Measurements from ENCODE around the gene TANC1. TPM values are rescaled to one million over a fixed set of nuclear protein-coding genes. Genes with fewer than 3 reads are reported as not detected.

The TANC1 gene
- total and polyA plus RNA-seq, 2 experiments from 2014 or later = 22.1 to 34.8 TPM

DNA sequence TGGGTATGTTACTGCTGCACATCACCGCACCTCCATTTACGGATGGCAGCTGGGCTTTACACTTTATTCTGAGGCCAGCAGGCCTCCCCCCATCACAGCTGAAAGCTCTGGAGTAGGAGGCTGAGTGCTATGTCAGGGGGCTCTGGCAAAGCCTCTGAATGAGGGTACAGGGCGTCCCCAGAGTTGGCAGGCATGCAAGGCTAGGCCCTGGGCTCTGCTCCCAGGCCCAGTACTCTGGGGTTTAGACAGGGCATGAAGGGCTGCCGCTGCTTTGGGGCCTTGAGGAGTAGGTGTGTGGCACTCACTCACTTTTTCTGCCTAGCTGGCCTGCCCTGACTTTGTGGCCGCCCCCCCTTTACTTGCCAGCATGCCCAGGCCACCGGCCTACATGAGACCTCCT, 227.3 kb downstream of the TANC1 start:
- Histone ChIP-seq H3K9me3 (ENCODE audit: low read depth) (no peaks in the 10 kb centered on the region), H3K27me3 (no peaks in the 10 kb centered on the region), H3K27ac (no peak overlapping the region), H3K36me3 (peaks cover 26% of the 10 kb centered on the region), H3K4me3 (no peak overlapping the region), H3K4me1 (ENCODE audit: low read depth) (peaks cover 15% of the 10 kb centered on the region)
- DNase-seq (ENCODE audit: low read depth in 1 of 2, low spot score in 1 of 2) = no peak
- TF ChIP-seq, protein P1, sequence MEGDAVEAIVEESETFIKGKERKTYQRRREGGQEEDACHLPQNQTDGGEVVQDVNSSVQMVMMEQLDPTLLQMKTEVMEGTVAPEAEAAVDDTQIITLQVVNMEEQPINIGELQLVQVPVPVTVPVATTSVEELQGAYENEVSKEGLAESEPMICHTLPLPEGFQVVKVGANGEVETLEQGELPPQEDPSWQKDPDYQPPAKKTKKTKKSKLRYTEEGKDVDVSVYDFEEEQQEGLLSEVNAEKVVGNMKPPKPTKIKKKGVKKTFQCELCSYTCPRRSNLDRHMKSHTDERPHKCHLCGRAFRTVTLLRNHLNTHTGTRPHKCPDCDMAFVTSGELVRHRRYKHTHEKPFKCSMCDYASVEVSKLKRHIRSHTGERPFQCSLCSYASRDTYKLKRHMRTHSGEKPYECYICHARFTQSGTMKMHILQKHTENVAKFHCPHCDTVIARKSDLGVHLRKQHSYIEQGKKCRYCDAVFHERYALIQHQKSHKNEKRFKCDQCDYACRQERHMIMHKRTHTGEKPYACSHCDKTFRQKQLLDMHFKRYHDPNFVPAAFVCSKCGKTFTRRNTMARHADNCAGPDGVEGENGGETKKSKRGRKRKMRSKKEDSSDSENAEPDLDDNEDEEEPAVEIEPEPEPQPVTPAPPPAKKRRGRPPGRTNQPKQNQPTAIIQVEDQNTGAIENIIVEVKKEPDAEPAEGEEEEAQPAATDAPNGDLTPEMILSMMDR (IDR thresholded peaks at IDR 0.05; ENCODE audit: low read depth, low read length) = no peak

DNA sequence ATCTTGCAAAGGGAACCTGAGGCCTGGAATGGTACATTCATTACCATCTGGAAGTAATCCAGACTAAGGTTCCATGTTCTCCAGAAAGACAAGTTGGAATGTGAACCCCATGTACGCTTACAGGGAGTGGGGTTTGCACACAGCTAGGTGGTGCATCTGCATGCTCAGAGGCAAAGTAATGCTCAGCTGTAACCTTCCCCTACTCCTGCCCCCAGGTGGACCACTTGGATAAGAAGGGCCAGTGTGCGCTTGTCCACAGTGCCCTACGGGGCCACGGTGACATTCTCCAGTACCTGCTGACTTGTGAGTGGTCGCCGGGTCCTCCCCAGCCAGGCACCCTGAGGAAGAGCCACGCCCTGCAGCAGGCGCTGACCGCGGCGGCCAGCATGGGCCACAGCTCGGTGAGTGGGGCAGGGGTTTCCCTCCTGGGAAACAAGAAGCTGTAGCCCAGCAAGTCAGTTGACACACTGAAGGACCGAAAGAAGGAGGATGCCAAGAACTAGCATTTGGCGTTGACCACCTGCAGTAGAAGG, 228.0 kb downstream of the TANC1 start:
- no peaks in the 10 kb centered on the region for H3K27me3 ChIP-seq
- H3K36me3 ChIP-seq = peaks cover 26% of the 10 kb centered on the region
- H3K27ac ChIP-seq = no peak overlapping the region
- H3K9me3 ChIP-seq (ENCODE audit: low read depth) = no peaks in the 10 kb centered on the region
- H3K4me1 ChIP-seq (ENCODE audit: low read depth) = peaks cover 17% of the 10 kb centered on the region
- TF ChIP-seq, protein P1 (IDR thresholded peaks at IDR 0.05; ENCODE audit: low read depth, low read length) = no peak
- H3K4me3 ChIP-seq = no peak overlapping the region
- DNase-seq (ENCODE audit: low read depth in 1 of 2, low spot score in 1 of 2) = no peak

DNA sequence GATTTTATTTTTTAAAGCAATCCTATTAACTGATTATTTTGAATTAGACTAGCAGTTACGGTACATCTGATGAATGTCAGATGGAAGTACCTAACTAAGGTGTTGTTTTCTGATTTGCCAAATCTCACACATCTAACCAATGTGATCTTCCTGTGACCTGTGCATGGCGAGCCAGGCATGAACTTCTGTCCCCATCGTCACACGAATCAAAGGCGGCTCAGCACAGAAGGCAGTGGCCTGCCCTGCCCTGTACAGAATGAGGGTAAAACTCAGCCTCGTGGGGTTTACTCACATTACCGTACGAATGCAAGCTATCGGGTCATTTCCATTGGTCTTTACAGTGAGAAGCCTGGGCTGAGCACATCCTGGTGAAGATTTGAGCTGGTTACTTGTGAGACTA, 230.8 kb downstream of the TANC1 start:
- Histone ChIP-seq H3K36me3 (peaks cover 26% of the 10 kb centered on the region), H3K27me3 (no peaks in the 10 kb centered on the region)
- TF ChIP-seq, protein P1 (IDR thresholded peaks at IDR 0.05; ENCODE audit: low read depth, low read length) = no peak

DNA sequence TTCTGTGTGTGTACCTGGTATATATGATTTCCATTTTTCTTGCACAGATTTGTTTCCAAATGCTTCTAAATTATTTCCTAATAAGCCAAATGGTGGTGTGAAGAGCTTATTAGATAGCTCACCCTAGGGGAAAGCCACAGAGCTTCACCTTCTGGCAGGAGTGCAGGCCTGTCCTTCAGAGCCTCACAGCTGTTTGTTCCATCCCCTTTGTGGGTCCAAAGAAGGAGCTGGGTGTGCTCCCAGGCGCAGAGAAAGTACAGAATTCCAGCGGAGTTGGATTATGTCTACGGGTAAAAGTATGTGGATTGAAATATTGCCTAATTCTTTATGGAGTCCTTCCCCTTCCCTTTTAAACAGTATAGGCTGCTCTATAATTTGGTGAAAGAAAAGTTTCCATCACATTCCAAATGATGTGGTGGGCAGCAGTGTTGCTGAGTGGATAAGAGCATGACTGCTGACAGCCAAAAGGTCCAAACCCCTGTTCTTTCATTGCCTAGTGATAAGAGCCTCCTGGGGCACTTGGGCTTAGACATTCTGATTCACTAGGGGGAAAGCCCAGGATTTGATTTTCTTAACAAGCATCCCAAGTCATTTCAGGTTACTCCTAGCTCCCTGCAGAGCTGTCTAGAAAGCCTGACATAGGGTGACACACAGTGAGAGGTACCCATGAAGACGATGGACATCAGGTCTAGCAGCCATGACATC, 231.5 kb downstream of the TANC1 start:
- Histone ChIP-seq H3K4me1 (ENCODE audit: low read depth) (peaks cover 17% of the 10 kb centered on the region), H3K36me3 (peaks cover 19% of the 10 kb centered on the region), H3K27me3 (no peaks in the 10 kb centered on the region), H3K4me3 (no peak overlapping the region), H3K27ac (peak overlapping the region; percentile 70), H3K9me3 (ENCODE audit: low read depth) (no peaks in the 10 kb centered on the region)
- TF ChIP-seq, protein P1 (IDR thresholded peaks at IDR 0.05; ENCODE audit: low read depth, low read length) = no peak
- peak; percentile 63 to 74 for DNase-seq (ENCODE audit: low read depth in 1 of 2, low spot score in 1 of 2)

More for the DNA sequence above, 230.8 kb downstream of the TANC1 start:
- DNase-seq (ENCODE audit: low read depth in 1 of 2, low spot score in 1 of 2) = no peak
- Histone ChIP-seq H3K4me3 (no peak overlapping the region), H3K4me1 (ENCODE audit: low read depth) (peaks cover 17% of the 10 kb centered on the region), H3K9me3 (ENCODE audit: low read depth) (no peaks in the 10 kb centered on the region), H3K27ac (peak overlapping the region; percentile 70)

DNA sequence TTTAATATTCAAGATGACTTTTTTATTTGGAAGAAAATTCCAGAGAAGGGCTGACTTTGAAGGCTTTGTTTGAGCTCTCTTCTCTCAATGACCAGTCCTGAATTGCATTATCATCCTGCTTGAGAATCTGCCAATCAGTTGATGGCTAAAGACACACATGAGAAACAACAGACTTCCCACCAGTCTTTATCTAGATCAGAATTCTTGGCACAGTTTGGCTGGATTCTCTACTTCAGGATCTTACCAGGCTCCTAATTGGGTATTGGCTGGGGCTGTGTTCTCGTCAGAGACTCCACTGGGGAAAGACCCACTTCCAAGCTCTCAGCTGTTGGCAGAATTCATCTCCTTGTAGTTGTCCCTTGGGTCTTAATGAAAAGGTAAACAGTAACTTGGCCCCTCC, 232.1 kb downstream of the TANC1 start:
- Histone ChIP-seq H3K4me1 (ENCODE audit: low read depth) (peaks cover 17% of the 10 kb centered on the region), H3K27ac (peak overlapping the region; percentile 70)
- TF ChIP-seq, protein P1 (IDR thresholded peaks at IDR 0.05; ENCODE audit: low read depth, low read length) = no peak

More for the DNA sequence above, 232.1 kb downstream of the TANC1 start:
- no peaks in the 10 kb centered on the region for H3K9me3 ChIP-seq (ENCODE audit: low read depth)
- DNase-seq (ENCODE audit: low read depth in 1 of 2, low spot score in 1 of 2) = peak in 1 of 2 donors; percentile 58
- peaks cover 19% of the 10 kb centered on the region for H3K36me3 ChIP-seq
- no peak overlapping the region for H3K4me3 ChIP-seq
- H3K27me3 ChIP-seq = no peaks in the 10 kb centered on the region
